Measurements from ENCODE around the gene LRP11.
"Not testable (repeated sequence)": the region's sequence is repeated elsewhere in the genome, so short reads cannot be mapped to it uniquely, and the experiment has no call there.

The LRP11 gene

GRCh38 chr6:149863698-149864577 is at the start of gene LRP11:
TSS of gene LRP11 (minus strand) at chr6:149864359. CDS start at chr6:149864020, 339 bp downstream.
- peak; percentile 94 for DNase-seq (ENCODE audit: low spot score)

GRCh38 chr6:149913540-149914240 is 49.5 kb upstream of the LRP11 start:
- no peak for DNase-seq (ENCODE audit: low spot score)

- DNase-seq (ENCODE audit: low spot score) = no peak
These were observed 48.9 kb upstream of the LRP11 start for GRCh38 chr6:149913085-149913484.

GRCh38 chr6:149912680-149913079 is 48.5 kb upstream of the LRP11 start:
- not testable (repeated sequence) for DNase-seq (ENCODE audit: low spot score)

GRCh38 chr6:149910721-149911151 is 46.6 kb upstream of the LRP11 start:
- DNase-seq (ENCODE audit: low spot score) = no peak

GRCh38 chr6:149909701-149910470 is 45.7 kb upstream of the LRP11 start:
- no peak for DNase-seq (ENCODE audit: low spot score)

- not testable (repeated sequence) for DNase-seq (ENCODE audit: low spot score)
These were observed 44.3 kb upstream of the LRP11 start for GRCh38 chr6:149908480-149908879.

- DNase-seq (ENCODE audit: low spot score) = no peak
These were observed 43.2 kb upstream of the LRP11 start for GRCh38 chr6:149907317-149907716.

- DNase-seq (ENCODE audit: low spot score) = no peak
These were observed 42.2 kb upstream of the LRP11 start for GRCh38 chr6:149906405-149906804.

- DNase-seq (ENCODE audit: low spot score) = no peak
These were observed 41.8 kb upstream of the LRP11 start for GRCh38 chr6:149905911-149906371.

GRCh38 chr6:149905371-149905910 is 41.3 kb upstream of the LRP11 start:
- DNase-seq (ENCODE audit: low spot score) = no peak

GRCh38 chr6:149904661-149905370 is 40.7 kb upstream of the LRP11 start:
- no peak for DNase-seq (ENCODE audit: low spot score)

- DNase-seq (ENCODE audit: low spot score) = no peak
These were observed 39.9 kb upstream of the LRP11 start for GRCh38 chr6:149903938-149904611.

GRCh38 chr6:149901444-149902140 is 37.4 kb upstream of the LRP11 start:
- DNase-seq (ENCODE audit: low spot score) = no peak

- DNase-seq (ENCODE audit: low spot score) = no peak
These were observed 36.7 kb upstream of the LRP11 start for GRCh38 chr6:149900620-149901443.

GRCh38 chr6:149899926-149900619 is 35.9 kb upstream of the LRP11 start:
- DNase-seq (ENCODE audit: low spot score) = no peak

- DNase-seq (ENCODE audit: low spot score) = no peak
These were observed 35.3 kb upstream of the LRP11 start for GRCh38 chr6:149899486-149899885.

GRCh38 chr6:149898966-149899365 is 34.8 kb upstream of the LRP11 start:
- no peak for DNase-seq (ENCODE audit: low spot score)

Data from D341Med (cell line).